BJ (cell line): Measurements from ENCODE around the gene NMUR1. TPM values are rescaled to one million over a fixed set of nuclear protein-coding genes. Genes with fewer than 3 reads are reported as not detected.

Source experiments
- CTCF ChIA-PET: fragments of 350-600 bp; formaldehyde crosslinking; extraction: SDS; loops from one replicate; lab custom pipeline; 2021; ENCODE audit warnings: antibody characterized with exemption, inconsistent platforms; lab: Yijun Ruan, JAX
- POLR2A ChIA-PET: fragments of 300-600 bp; sonication (Branson Sonifier 250); formaldehyde crosslinking; extraction: SDS; loops from one replicate; lab custom pipeline; 2021; ENCODE audit warnings: antibody characterized with exemption; lab: Charles Lee
- DNase-seq: peaks from one replicate; pipeline ENCODE4 v3.0.0-alpha.2; 2011; ENCODE audit warnings: low read depth
- H3K27me3 ChIP-seq: 2 replicates; pipeline ENCODE4 v1.6.0; 2011; ENCODE audit warnings: low read length; ENCODE audit not compliant: control insufficient read depth, insufficient read depth
- H3K36me3 ChIP-seq: 2 replicates; pipeline ENCODE4 v1.5.1; 2011; ENCODE audit warnings: low read length; ENCODE audit not compliant: control insufficient read depth, insufficient read depth
- H3K4me3 ChIP-seq: 2 replicates; pipeline ENCODE4 v1.5.1; 2011; ENCODE audit warnings: low read depth, mild to moderate bottlenecking, control low read depth, low read length
- CTCF ChIP-seq: IDR thresholded peaks from 2 replicates; pipeline ENCODE4 v1.5.1; 2011; ENCODE audit warnings: low read depth, mild to moderate bottlenecking, control low read depth, inconsistent platforms, low read length, moderate library complexity; ENCODE audit not compliant: insufficient read depth
- polyA plus RNA-seq: library from polyadenylated mRNA; depleted of rRNA; stranded (reverse); fragments of >200 nt; gene quantifications from 2 replicates; pipeline ENCODE4 v1.2.3, GENCODE V29; 2011

Gene NMUR1
- polyA plus RNA-seq, 1 experiment: not detected

- Histone ChIP-seq H3K36me3 (no peaks in the 10 kb centered on the region), H3K27me3 (no peaks in the 10 kb centered on the region), H3K4me3 (no peak overlapping the region)
- ChIA-PET CTCF (interaction anchor here (0.7 kb wide), 1 partner anchor 32 kb away, joined by 4 read pairs; no protein-coding TSS in a partner anchor), POLR2A (no interaction called here)
- no peak for DNase-seq
- no peak for TF ChIP-seq CTCF
These were observed 19.4 kb upstream of the NMUR1 start for GRCh38 chr2:231549446-231550239.

GRCh38 chr2:231548752-231549151 lies 18.5 kb upstream of the NMUR1 start:
- DNase-seq: no peak
- no peak for TF ChIP-seq CTCF
- H3K27me3 ChIP-seq: no peaks in the 10 kb centered on the region
- H3K36me3 ChIP-seq: no peaks in the 10 kb centered on the region
- H3K4me3 ChIP-seq: no peak overlapping the region
- ChIA-PET CTCF (interaction anchor here (0.7 to 1.2 kb wide), 3 partner anchors 9 to 53 kb away, joined by 3 to 4 read pairs (median 4); no protein-coding TSS in a partner anchor), POLR2A (no interaction called here)

GRCh38 chr2:231547315-231548110 lies 17.3 kb upstream of the NMUR1 start:
- no peak for TF ChIP-seq CTCF
- CTCF ChIA-PET: interaction anchor here (0.7 to 1.2 kb wide), 4 partner anchors 11 to 60 kb away, joined by 3 to 4 read pairs (median 3); no protein-coding TSS in a partner anchor
- DNase-seq: no peak

GRCh38 chr2:231546014-231546715 lies 15.9 kb upstream of the NMUR1 start:
- no peak for DNase-seq
- Histone ChIP-seq H3K36me3 (no peaks in the 10 kb centered on the region), H3K27me3 (peaks cover 4% of the 10 kb centered on the region; the same call in 1 of the 2 replicates), H3K4me3 (no peak overlapping the region)
- no peak for TF ChIP-seq CTCF
- CTCF ChIA-PET: interaction anchor here (0.6 to 1.0 kb wide), 2 partner anchors 14 to 29 kb away, joined by 3 to 5 read pairs; no protein-coding TSS in a partner anchor
- POLR2A ChIA-PET: no interaction called here

More at GRCh38 chr2:231547315-231548110, 17.3 kb upstream of the NMUR1 start:
- H3K27me3 ChIP-seq: no peaks in the 10 kb centered on the region
- POLR2A ChIA-PET: no interaction called here
- H3K36me3 ChIP-seq: no peaks in the 10 kb centered on the region
- no peak overlapping the region for H3K4me3 ChIP-seq
